GM19023 (cell line): Measurements from ENCODE around the gene WDR81.

Source experiments
- ATAC-seq: cut with Tn5 transposase; IDR thresholded peaks from one replicate; pipeline ENCODE4 v1.9.1; 2021; ENCODE audit warnings: mild to moderate bottlenecking, moderate library complexity; ENCODE audit not compliant: unreplicated experiment

WDR81 gene

DNA sequence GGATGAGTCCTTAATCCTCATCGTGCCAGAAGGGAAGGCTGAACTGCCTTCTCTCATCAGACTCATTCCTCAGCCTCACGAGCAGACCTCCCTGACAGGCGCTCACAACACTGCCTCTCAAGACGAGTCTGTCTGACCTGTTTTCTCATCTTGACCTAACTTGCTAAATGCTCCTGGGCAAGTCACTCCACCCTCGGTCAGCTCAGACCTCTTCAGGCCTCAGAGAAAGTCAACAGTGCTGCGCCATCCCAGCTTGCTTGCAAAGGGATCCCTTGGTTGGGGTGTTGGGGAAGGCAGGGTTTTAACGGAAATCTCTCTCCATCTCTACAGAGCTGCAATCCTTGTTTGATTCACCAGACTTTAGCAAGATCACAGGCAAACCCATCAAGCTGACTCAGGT lies 52.4 kb downstream of the WDR81 start:
- ATAC-seq: no peak

DNA sequence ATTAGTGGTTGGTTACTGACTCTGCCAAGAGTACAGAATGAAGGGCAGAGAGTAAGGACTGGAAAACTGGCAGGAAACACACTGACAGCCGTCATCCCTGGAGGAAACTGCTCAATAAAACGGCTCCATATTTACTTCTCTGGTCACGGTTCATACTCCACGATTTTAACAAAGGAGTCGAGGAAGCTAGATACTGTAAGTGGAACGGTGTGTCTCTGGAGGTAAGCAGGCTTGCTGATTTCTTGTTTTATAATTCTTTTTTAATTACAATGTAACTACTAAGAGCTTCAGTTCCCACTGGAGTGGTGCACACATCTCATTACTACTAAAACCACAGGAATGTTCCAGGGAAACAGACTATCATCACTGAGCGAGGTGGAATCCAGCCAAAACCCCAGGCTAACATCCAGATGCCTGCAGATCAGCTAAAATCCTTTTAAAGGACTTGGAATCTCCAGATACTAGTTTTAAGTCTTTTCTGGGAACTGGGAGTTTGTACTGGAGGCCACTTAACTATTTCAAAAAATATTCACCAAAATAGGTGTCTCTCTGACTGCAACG lies 55.1 kb downstream of the WDR81 start:
- no peak for ATAC-seq

DNA sequence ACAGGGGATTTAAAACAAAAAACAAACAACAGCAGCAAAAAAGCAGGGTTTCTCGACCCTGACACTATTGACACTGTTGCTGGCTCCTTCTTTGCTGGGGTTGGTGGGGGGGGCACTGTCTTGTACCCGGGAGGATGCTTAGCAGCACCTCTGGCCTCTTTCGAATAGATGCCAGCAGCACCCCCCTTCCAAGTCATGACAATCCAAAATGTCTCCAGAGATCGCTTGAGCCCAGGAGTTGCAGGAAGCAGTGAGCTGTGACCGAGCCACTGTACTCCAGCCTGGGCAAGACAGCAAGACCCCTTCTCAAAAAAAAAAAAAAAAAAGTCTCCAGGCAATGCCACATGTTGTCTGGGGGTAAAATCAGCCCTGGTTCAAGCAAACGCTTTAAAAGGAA lies 57.7 kb downstream of the WDR81 start:
- no peak for ATAC-seq

DNA sequence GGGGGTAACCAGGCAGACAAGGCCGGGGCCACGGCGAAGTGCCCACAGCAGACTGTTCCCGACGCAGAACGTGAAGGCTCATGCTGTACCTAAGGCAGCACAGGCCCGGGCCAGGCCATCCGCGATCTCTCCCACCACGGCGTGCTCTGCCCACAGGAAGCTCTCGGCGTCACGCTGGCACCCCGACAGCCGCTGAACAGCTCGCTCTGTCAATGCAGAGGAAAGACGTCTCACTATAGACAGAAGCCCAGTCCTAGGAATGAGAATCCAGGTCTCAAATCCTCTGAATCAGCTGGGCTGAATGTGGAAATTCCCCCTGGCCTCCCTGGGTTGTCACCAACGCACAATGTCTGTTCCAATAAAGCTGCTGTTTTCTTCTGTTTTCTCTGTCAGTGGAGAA lies 58.8 kb downstream of the WDR81 start:
- ATAC-seq: no peak

- no peak for ATAC-seq
Measured at GRCh38 chr17:1783834-1784611, 59.5 kb downstream of the WDR81 start.

DNA sequence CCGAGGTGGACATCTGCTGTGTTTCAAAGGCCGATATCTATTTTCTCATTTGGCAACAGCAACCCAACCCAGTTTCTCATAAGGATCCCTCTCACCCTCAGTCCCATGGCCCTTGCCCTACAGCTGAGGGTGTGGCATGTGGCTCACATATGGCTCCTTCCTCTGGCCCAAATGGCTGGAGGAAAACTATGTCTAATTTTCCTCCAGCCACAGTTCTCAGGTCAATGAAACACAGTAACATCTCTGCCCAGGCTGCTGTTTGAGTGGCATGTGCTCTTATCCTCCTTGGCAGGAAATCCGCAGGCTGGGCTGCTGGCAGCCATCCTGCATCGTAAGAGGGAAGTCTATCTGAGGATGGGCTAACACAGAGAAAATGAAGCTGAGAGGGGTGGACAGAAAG lies 61.4 kb downstream of the WDR81 start:
- ATAC-seq: no peak

DNA sequence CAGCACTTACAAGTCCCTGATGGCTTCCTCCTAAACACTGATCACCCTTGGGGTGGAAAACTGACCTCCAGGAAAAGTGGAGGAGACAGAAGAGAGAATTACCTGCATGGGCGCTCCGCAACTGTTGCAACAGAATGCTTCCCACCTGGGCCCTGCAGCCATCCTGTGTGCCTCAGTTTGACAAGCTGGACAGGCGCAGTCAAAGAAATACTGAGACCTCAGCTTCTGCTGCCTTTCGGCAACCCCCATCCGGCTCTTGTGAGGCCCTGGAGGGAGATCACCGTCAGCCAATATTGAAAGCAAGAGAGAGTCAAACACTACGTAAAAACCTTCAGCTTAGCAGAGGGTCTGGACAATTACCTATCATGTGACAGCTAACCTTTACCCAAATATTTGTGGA lies 62.2 kb downstream of the WDR81 start:
- ATAC-seq: no peak

- ATAC-seq: no peak
Measured at GRCh38 chr17:1787301-1787902, 62.9 kb downstream of the WDR81 start.
